ENCODE data around the gene SSH2. TPM values are rescaled to one million over a fixed set of nuclear protein-coding genes. Genes with fewer than 3 reads are reported as not detected.
A peak's percentile ranks its signal among the peaks of the same experiment; 100 is the strongest.

Gene SSH2
- total and polyA plus RNA-seq, 2 experiments from 2014 or later = 8.3 to 18.9 TPM

DNA sequence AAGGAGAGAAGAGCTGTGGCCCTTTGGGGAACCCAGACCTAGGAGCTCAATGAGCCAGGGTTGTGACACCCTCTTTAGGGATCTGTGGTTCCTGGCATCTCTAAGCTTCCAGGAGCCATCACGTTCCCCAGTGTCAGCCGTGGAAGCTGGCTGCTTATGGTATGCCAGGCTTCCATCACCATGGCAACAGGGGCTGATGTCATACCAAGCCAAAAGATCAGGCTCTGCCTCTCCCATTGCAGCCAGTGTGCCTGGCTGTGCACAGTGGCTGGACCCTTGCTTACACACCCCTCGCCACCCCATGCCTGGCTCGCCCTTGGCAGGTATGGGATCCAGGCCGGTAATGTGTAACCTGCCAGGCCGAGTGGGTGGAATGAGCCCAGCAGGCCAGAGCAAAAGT lies 91.1 kb downstream of the SSH2 start:
- H3K79me2 ChIP-seq (ENCODE audit: insufficient read depth) = no peaks in the 10 kb centered on the region
- H3K4me3 ChIP-seq = no peak overlapping the region
- H3K9ac ChIP-seq = no peak overlapping the region
- H3K36me3 ChIP-seq (ENCODE audit: low read depth) = no peaks in the 10 kb centered on the region
- no peaks in the 10 kb centered on the region for H3K9me2 ChIP-seq (ENCODE audit: insufficient read depth)
- no peaks in the 10 kb centered on the region for H3K9me3 ChIP-seq (ENCODE audit: low read depth)
- H3K4me1 ChIP-seq (ENCODE audit: insufficient read depth) = peaks cover 20% of the 10 kb centered on the region
- WGBS, 2 experiments (ENCODE audit: low coverage in 1 of 2, low lambda C conversion rate in 2 of 2, missing lambda C conversion rate in 2 of 2) = 81% methylated on average over 6 of the region's 6 CpGs
- H3F3A ChIP-seq (ENCODE audit: insufficient read depth) = peaks cover 9% of the 10 kb centered on the region; the same call in 1 of the 2 replicates
- no peak overlapping the region for H3K4me2 ChIP-seq (ENCODE audit: unreplicated experiment)
- H3K27me3 ChIP-seq (replicated peaks; ENCODE audit: insufficient read depth) = no peaks in the 10 kb centered on the region
- in situ Hi-C loops (cut with MboI) = no loop called here
- no peaks in the 10 kb centered on the region for H4K20me1 ChIP-seq (ENCODE audit: insufficient read depth)
- TF ChIP-seq EZH2phosphoT487 (IDR thresholded peaks at IDR 0.05; ENCODE audit: insufficient read depth, low read depth) (no peak), EZH2 (IDR thresholded peaks at IDR 0.05; ENCODE audit: insufficient read depth, poor library complexity, severe bottlenecking) (no peak)
- peak; percentile 48 for DNase-seq
- H2AFZ ChIP-seq = no peak overlapping the region
- H3K27ac ChIP-seq = no peak overlapping the region

GRCh38 chr17:29837531-29837930 lies 92.5 kb downstream of the SSH2 start:
- H2AFZ ChIP-seq = no peak overlapping the region
- in situ Hi-C loops (cut with MboI) = no loop called here
- no peak for DNase-seq
- H4K20me1 ChIP-seq (ENCODE audit: insufficient read depth) = no peaks in the 10 kb centered on the region
- WGBS, 2 experiments (ENCODE audit: low coverage in 1 of 2, low lambda C conversion rate in 2 of 2, missing lambda C conversion rate in 2 of 2) = 85 to 99% methylated on average over 6 to 7 of the region's 7 CpGs
- no peak overlapping the region for H3K4me3 ChIP-seq
- no peak overlapping the region for H3K4me2 ChIP-seq (ENCODE audit: unreplicated experiment)
- H3K4me1 ChIP-seq (ENCODE audit: insufficient read depth) = peaks cover 20% of the 10 kb centered on the region
- H3K9me3 ChIP-seq (ENCODE audit: low read depth) = no peaks in the 10 kb centered on the region
- H3F3A ChIP-seq (ENCODE audit: insufficient read depth) = peaks cover 9% of the 10 kb centered on the region; the same call in 1 of the 2 replicates
- H3K9ac ChIP-seq = no peak overlapping the region
- H3K27me3 ChIP-seq (replicated peaks; ENCODE audit: insufficient read depth) = no peaks in the 10 kb centered on the region
- H3K36me3 ChIP-seq (ENCODE audit: low read depth) = no peaks in the 10 kb centered on the region
- no peak overlapping the region for H3K27ac ChIP-seq
- no peaks in the 10 kb centered on the region for H3K9me2 ChIP-seq (ENCODE audit: insufficient read depth)
- TF ChIP-seq EZH2phosphoT487 (IDR thresholded peaks at IDR 0.05; ENCODE audit: insufficient read depth, low read depth) = no peak
- no peak for TF ChIP-seq EZH2 (IDR thresholded peaks at IDR 0.05; ENCODE audit: insufficient read depth, poor library complexity, severe bottlenecking)
- H3K79me2 ChIP-seq (ENCODE audit: insufficient read depth) = no peaks in the 10 kb centered on the region

DNA sequence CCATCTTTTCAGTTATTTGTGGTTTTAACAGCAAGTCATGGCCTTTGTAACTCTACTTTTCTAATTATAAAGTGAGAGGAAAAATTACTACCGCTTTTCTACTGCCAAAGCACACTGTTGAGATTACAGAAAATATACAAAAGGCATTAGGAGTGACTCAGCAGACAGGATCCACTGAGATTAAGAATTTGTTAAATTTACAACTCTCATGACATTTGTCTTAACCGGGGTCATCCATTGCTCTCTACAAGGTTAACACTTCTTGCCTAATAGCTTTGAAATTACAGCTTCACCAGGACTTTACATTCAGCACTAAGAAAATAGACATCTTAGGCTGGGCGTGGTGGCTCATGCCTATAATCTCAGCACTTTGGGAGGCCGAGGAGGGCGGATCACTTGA lies 93.4 kb downstream of the SSH2 start:
- TF ChIP-seq EZH2phosphoT487 (IDR thresholded peaks at IDR 0.05; ENCODE audit: insufficient read depth, low read depth) = no peak
- no peak for TF ChIP-seq EZH2 (IDR thresholded peaks at IDR 0.05; ENCODE audit: insufficient read depth, poor library complexity, severe bottlenecking)
- Histone ChIP-seq H3K9me3 (ENCODE audit: low read depth) (no peaks in the 10 kb centered on the region), H3K27ac (no peak overlapping the region), H2AFZ (no peak overlapping the region), H3K27me3 (replicated peaks; ENCODE audit: insufficient read depth) (no peaks in the 10 kb centered on the region), H4K20me1 (ENCODE audit: insufficient read depth) (no peaks in the 10 kb centered on the region), H3F3A (ENCODE audit: insufficient read depth) (peaks cover 9% of the 10 kb centered on the region; the same call in 1 of the 2 replicates), H3K4me3 (no peak overlapping the region), H3K79me2 (ENCODE audit: insufficient read depth) (no peaks in the 10 kb centered on the region), H3K9ac (no peak overlapping the region), H3K36me3 (ENCODE audit: low read depth) (no peaks in the 10 kb centered on the region), H3K4me1 (ENCODE audit: insufficient read depth) (peaks cover 20% of the 10 kb centered on the region), H3K4me2 (ENCODE audit: unreplicated experiment) (no peak overlapping the region), H3K9me2 (ENCODE audit: insufficient read depth) (no peaks in the 10 kb centered on the region)
- 77 to 81% methylated on average over 5 of the region's 5 CpGs for WGBS, 2 experiments (ENCODE audit: low coverage in 1 of 2, low lambda C conversion rate in 2 of 2, missing lambda C conversion rate in 2 of 2)
- in situ Hi-C loops (cut with MboI) = no loop called here
- DNase-seq = peak; percentile 5

DNA sequence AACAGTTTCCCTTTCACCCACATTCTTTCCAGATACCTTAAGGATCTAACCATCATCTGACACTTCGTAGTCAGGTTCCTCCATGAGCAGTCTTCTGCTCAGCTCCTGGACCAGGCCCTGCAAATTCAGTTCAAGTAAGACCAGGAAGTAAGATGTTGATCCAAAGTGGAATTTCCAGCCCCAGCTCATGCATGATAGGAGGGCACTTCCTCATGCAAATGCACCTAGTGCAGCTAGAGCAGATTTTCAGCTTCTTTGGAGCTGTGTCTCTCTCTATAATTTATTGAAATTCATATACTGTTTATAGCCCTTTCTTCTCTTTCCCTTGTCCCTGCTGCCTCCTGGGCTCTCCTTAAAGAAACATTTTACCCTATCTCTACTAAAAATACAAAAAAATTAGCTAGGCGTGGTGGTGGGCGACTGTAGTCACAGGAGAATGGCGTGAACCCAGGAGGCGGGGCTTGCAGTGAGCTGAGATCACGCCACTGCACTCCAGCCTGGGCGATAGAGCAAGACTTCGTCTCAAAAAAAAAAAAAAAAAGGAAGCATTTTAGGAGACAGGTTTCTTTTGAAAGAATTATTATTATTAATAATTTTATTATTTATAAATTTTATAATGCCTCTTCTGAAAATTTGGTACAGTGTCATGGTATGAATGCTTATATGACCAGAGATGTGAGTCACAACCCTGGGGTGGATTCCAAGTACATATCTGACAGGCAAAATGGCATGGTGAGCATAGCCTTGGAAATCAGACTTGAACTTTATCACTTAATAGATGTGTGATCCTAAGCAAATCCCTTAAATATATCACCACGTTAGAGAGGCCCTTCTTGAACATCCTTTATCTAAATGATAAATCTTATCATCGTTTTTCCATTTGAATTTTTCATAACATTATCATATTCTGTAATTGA lies 94.3 kb downstream of the SSH2 start:
- Histone ChIP-seq H3K27ac (no peak overlapping the region), H3K4me1 (ENCODE audit: insufficient read depth) (peaks cover 13% of the 10 kb centered on the region), H3K4me2 (ENCODE audit: unreplicated experiment) (no peak overlapping the region), H3K9me2 (ENCODE audit: insufficient read depth) (no peaks in the 10 kb centered on the region), H3F3A (ENCODE audit: insufficient read depth) (peaks cover 2% of the 10 kb centered on the region; the same call in 1 of the 2 replicates), H2AFZ (no peak overlapping the region), H3K9ac (no peak overlapping the region), H3K9me3 (ENCODE audit: low read depth) (no peaks in the 10 kb centered on the region), H4K20me1 (ENCODE audit: insufficient read depth) (no peaks in the 10 kb centered on the region), H3K4me3 (no peak overlapping the region), H3K36me3 (ENCODE audit: low read depth) (no peaks in the 10 kb centered on the region), H3K79me2 (ENCODE audit: insufficient read depth) (no peaks in the 10 kb centered on the region), H3K27me3 (replicated peaks; ENCODE audit: insufficient read depth) (no peaks in the 10 kb centered on the region)
- TF ChIP-seq EZH2 (IDR thresholded peaks at IDR 0.05; ENCODE audit: insufficient read depth, poor library complexity, severe bottlenecking) (no peak), EZH2phosphoT487 (IDR thresholded peaks at IDR 0.05; ENCODE audit: insufficient read depth, low read depth) (no peak)
- DNase-seq = peak; percentile 67
- in situ Hi-C loops (cut with MboI) = no loop called here
- 93 to 96% methylated on average over 10 of the region's 10 CpGs for WGBS, 2 experiments (ENCODE audit: low coverage in 1 of 2, low lambda C conversion rate in 2 of 2, missing lambda C conversion rate in 2 of 2)

Measured in GM23248 (cell line).